ENCODE measurements around the gene BSPRY. TPM values are rescaled to one million over a fixed set of nuclear protein-coding genes. Genes with fewer than 3 reads are reported as not detected.

BSPRY gene
- total and polyA plus RNA-seq, 2 experiments from 2014 or later = 4.8 to 6.6 TPM

GRCh38 chr9:113401027-113401792 is 51.9 kb downstream of the BSPRY start, which contains the start of gene ALAD:
Gene ALAD (minus strand): TSS chr9:113401284. CDS start chr9:113393559, 7,725 bp downstream.
- Mint-ChIP-seq H3K9me3 (no peaks in the 10 kb centered on the region; the same call in 2 of the 3 replicates), H3K4me3 (peak within 1 kb of the TSS; percentile 85), H3K4me1 (peaks cover 4% of the 10 kb centered on the region; the same call in 2 of the 3 replicates), H3K27ac (no peak within 1 kb of the TSS; the same call in 1 of the 2 replicates), H3K27me3 (ENCODE audit: insufficient read depth, low read depth, poor library complexity) (peaks cover 10% of the 10 kb centered on the region), H3K36me3 (ENCODE audit: low read depth) (no peaks in the 10 kb centered on the region; the same call in 2 of the 3 replicates)
- Histone ChIP-seq H3F3A (replicated peaks; ENCODE audit: low read depth) (0 out of 2 replicates have a peak, but pooled peaks cover 3% of the 10 kb centered on the region), H2AFZ (peak within 1 kb of the TSS; percentile 93), H3K9me2 (ENCODE audit: insufficient read depth) (no peaks in the 10 kb centered on the region), H3K4me2 (peak within 1 kb of the TSS; percentile 79), H3K79me2 (replicated peaks; ENCODE audit: insufficient read depth) (no peaks in the 10 kb centered on the region), H3K36me3 (ENCODE audit: insufficient read depth) (no peaks in the 10 kb centered on the region), H3K27me3 (ENCODE audit: insufficient read depth) (no peaks in the 10 kb centered on the region), H3K4me3 (peak within 1 kb of the TSS; percentile 92), H3K27ac (ENCODE audit: low read depth) (peak within 1 kb of the TSS; percentile 81), H3K4me1 (ENCODE audit: insufficient read depth) (no peaks in the 10 kb centered on the region), H4K20me1 (replicated peaks; ENCODE audit: insufficient read depth) (no peaks in the 10 kb centered on the region)
- peak; percentile 96 for ATAC-seq
- peak; percentile 99 for DNase-seq (ENCODE audit: low spot score)
- TF ChIP-seq ETS1 (IDR thresholded peaks at IDR 0.05) (no peak; the same call in 1 of the 2 replicates), POLR2AphosphoS5 (IDR thresholded peaks at IDR 0.05; ENCODE audit: low read depth) (peak; percentile 72), CTCF (conservative IDR thresholded peaks at IDR 0.05; ENCODE audit: low read depth in 2 of 2) (peak; percentile 90 to 98), STAT1 (IDR thresholded peaks at IDR 0.05; ENCODE audit: unreplicated experiment) (no peak), ZNF331 (CRISPR knock-in tag; IDR thresholded peaks at IDR 0.05; ENCODE audit: low read depth) (no peak), EZH2phosphoT487 (IDR thresholded peaks at IDR 0.05; ENCODE audit: unreplicated experiment) (no peak), NANOG (IDR thresholded peaks at IDR 0.05; ENCODE audit: borderline replicate concordance) (no peak), REST (IDR thresholded peaks at IDR 0.05; ENCODE audit: unreplicated experiment) (no peak), ZNF462 (CRISPR knock-in tag; IDR thresholded peaks at IDR 0.05) (no peak), EZH2 (IDR thresholded peaks at IDR 0.05; ENCODE audit: low read depth, unreplicated experiment) (no peak), JUNB (IDR thresholded peaks at IDR 0.05; ENCODE audit: unreplicated experiment) (no peak), ZNF114 (CRISPR knock-in tag; IDR thresholded peaks at IDR 0.05) (no peak), CREB1 (CRISPR knock-in tag; IDR thresholded peaks at IDR 0.05; ENCODE audit: low read depth) (peak; percentile 62)
